ENCODE data around the gene SETBP1.

The SETBP1 gene

DNA sequence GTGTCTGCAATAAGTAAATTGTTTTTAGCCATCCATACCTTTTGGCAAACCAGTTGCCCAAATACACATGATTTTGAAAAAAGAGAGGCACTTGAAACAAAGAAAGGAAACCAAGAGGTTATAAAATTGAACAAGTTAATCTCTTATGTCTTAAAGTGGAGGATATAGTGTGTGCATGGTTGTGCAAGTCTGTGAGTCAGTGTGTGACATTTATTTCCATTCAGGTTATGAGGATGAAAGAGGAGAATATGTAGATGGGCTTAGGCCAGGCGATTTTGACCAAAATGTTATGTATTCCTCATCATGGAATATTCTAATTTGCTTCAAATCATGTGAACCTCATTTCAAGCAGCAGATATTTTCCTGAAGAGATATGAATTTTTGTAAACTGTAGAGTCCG lies 123.3 kb downstream of the SETBP1 start:
- TF ChIP-seq ZNF274 (IDR thresholded peaks at IDR 0.05; ENCODE audit: low read depth, low read length) (no peak), SUZ12 (IDR thresholded peaks at IDR 0.05; ENCODE audit: extremely low read depth, insufficient read depth, insufficient read length) (no peak), YY1 (IDR thresholded peaks at IDR 0.05; ENCODE audit: insufficient read depth, insufficient read length) (no peak)
- H3K36me3 ChIP-seq (ENCODE audit: insufficient read depth, insufficient read length, low read length), result peaks cover 5% of the 10 kb centered on the region
- no peaks in the 10 kb centered on the region for H3K9me3 ChIP-seq (ENCODE audit: insufficient read depth, low read length)
- no peak for DNase-seq (ENCODE audit: low read depth, low spot score)
- no peaks in the 10 kb centered on the region for H3K4me1 ChIP-seq (ENCODE audit: insufficient read depth, insufficient read length)
- no peak overlapping the region for H3K4me3 ChIP-seq (ENCODE audit: insufficient read length, low read depth)
- no peaks in the 10 kb centered on the region for H3K27me3 ChIP-seq (ENCODE audit: insufficient read depth, insufficient read length)
- H3K9ac ChIP-seq (ENCODE audit: insufficient read length, low read depth), result no peak overlapping the region

DNA sequence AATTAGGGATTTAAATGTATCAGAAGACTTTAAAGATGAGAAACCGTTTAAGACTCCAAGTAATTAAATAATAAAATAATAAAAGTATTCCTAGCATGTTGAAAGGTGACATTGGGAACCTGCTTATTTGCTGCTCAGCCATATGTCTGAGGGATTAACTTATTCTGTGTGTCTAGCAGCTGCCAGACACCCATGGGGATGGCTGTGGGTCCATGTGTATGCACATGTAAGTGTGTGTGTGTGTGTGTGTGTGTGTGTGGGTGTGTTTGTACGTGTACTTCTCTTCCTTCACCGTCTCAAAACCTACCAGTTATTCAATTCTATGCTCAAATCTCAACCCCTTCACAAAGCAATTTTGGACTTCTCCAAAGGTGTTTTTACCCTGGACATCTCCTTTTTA lies 124.5 kb downstream of the SETBP1 start:
- TF ChIP-seq SUZ12 (IDR thresholded peaks at IDR 0.05; ENCODE audit: extremely low read depth, insufficient read depth, insufficient read length) (no peak), YY1 (IDR thresholded peaks at IDR 0.05; ENCODE audit: insufficient read depth, insufficient read length) (no peak), ZNF274 (IDR thresholded peaks at IDR 0.05; ENCODE audit: low read depth, low read length) (no peak)
- Histone ChIP-seq H3K36me3 (ENCODE audit: insufficient read depth, insufficient read length, low read length) (peaks cover 5% of the 10 kb centered on the region), H3K9ac (ENCODE audit: insufficient read length, low read depth) (no peak overlapping the region), H3K4me3 (ENCODE audit: insufficient read length, low read depth) (no peak overlapping the region), H3K9me3 (ENCODE audit: insufficient read depth, low read length) (no peaks in the 10 kb centered on the region), H3K27me3 (ENCODE audit: insufficient read depth, insufficient read length) (no peaks in the 10 kb centered on the region), H3K4me1 (ENCODE audit: insufficient read depth, insufficient read length) (no peaks in the 10 kb centered on the region)
- no peak for DNase-seq (ENCODE audit: low read depth, low spot score)

DNA sequence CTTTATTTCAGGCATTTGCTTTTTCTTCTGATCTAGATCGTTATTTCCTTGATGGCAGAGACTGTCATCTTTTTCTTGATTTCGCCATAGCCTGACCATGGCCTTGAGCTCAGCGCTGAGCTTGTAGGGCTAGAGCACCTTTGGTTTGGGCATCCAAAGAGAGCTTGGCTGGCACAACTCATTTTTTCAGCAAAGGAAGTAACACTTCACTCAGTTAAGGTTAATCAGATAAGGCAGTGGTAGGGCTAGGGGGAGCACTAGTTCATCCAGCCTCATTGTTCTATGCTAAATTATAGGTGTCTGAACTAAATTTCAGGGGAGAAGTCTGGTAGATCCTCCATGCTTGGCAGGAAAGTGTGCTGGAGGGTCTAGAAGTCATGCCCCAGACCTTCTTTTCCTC lies 125.0 kb downstream of the SETBP1 start:
- Histone ChIP-seq H3K4me1 (ENCODE audit: insufficient read depth, insufficient read length) (no peaks in the 10 kb centered on the region), H3K9me3 (ENCODE audit: insufficient read depth, low read length) (no peaks in the 10 kb centered on the region), H3K4me3 (ENCODE audit: insufficient read length, low read depth) (no peak overlapping the region), H3K9ac (ENCODE audit: insufficient read length, low read depth) (no peak overlapping the region), H3K36me3 (ENCODE audit: insufficient read depth, insufficient read length, low read length) (peaks cover 2% of the 10 kb centered on the region), H3K27me3 (ENCODE audit: insufficient read depth, insufficient read length) (no peaks in the 10 kb centered on the region)
- TF ChIP-seq ZNF274 (IDR thresholded peaks at IDR 0.05; ENCODE audit: low read depth, low read length) (no peak), SUZ12 (IDR thresholded peaks at IDR 0.05; ENCODE audit: extremely low read depth, insufficient read depth, insufficient read length) (no peak), YY1 (IDR thresholded peaks at IDR 0.05; ENCODE audit: insufficient read depth, insufficient read length) (no peak)
- DNase-seq (ENCODE audit: low read depth, low spot score), result no peak

DNA sequence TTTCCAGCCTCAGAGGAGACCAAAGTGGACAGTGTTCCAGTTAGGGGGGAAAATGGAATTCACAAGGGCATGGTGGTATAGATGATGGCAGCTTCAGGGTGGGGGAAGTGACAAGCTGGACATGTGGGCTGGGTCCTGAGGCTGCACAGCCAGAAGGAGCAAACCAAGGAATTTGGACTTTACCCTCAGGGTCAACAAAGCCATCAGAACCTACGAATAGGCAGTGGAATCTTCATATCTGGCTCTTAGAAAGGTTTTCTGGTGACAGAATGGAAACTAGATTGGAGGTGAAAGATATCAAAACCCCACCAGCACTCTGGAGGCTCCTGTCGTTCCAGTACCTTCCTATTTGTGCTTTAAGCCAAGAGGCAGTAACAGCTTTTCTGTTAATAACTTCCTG lies 127.1 kb downstream of the SETBP1 start:
- no peak for DNase-seq (ENCODE audit: low read depth, low spot score)
- Histone ChIP-seq H3K9me3 (ENCODE audit: insufficient read depth, low read length) (no peaks in the 10 kb centered on the region), H3K4me1 (ENCODE audit: insufficient read depth, insufficient read length) (no peaks in the 10 kb centered on the region), H3K27me3 (ENCODE audit: insufficient read depth, insufficient read length) (no peaks in the 10 kb centered on the region), H3K36me3 (ENCODE audit: insufficient read depth, insufficient read length, low read length) (no peaks in the 10 kb centered on the region), H3K4me3 (ENCODE audit: insufficient read length, low read depth) (no peak overlapping the region), H3K9ac (ENCODE audit: insufficient read length, low read depth) (no peak overlapping the region)
- no peak for TF ChIP-seq SUZ12 (IDR thresholded peaks at IDR 0.05; ENCODE audit: extremely low read depth, insufficient read depth, insufficient read length)
- no peak for TF ChIP-seq YY1 (IDR thresholded peaks at IDR 0.05; ENCODE audit: insufficient read depth, insufficient read length)
- no peak for TF ChIP-seq ZNF274 (IDR thresholded peaks at IDR 0.05; ENCODE audit: low read depth, low read length)

DNA sequence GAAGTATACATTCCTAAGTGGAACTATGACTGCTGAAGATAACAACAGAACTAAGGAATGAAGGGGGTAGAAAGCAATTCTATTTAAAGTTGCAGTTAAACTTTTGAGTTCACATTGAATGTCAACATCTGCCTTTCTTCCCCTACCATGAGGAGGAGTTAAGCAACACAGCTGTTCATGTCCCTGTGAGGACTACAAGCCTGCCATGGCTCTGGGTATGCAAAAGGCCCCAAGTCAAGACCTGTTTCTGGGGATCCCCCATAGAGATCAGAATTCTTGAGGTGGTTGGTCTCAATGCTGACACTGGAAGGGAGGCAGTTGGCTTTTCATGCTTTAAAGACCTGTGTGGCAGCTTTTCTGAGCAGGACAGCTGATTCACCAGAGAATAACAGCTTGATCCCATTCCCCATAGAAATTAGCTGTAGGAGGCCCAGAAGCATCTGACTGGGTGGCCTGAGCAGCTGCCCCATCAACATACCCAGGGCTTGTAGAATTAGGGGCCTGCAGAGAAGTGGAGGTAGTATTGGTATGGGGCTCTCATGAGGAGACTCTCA lies 131.0 kb downstream of the SETBP1 start:
- no peaks in the 10 kb centered on the region for H3K27me3 ChIP-seq (ENCODE audit: insufficient read depth, insufficient read length)
- no peak overlapping the region for H3K4me3 ChIP-seq (ENCODE audit: insufficient read length, low read depth)
- TF ChIP-seq ZNF274 (IDR thresholded peaks at IDR 0.05; ENCODE audit: low read depth, low read length) (no peak), SUZ12 (IDR thresholded peaks at IDR 0.05; ENCODE audit: extremely low read depth, insufficient read depth, insufficient read length) (no peak), YY1 (IDR thresholded peaks at IDR 0.05; ENCODE audit: insufficient read depth, insufficient read length) (no peak)
- H3K36me3 ChIP-seq (ENCODE audit: insufficient read depth, insufficient read length, low read length), result no peaks in the 10 kb centered on the region
- no peak for DNase-seq (ENCODE audit: low read depth, low spot score)
- H3K9ac ChIP-seq (ENCODE audit: insufficient read length, low read depth), result no peak overlapping the region
- H3K9me3 ChIP-seq (ENCODE audit: insufficient read depth, low read length), result no peaks in the 10 kb centered on the region
- peaks cover 5% of the 10 kb centered on the region for H3K4me1 ChIP-seq (ENCODE audit: insufficient read depth, insufficient read length)

DNA sequence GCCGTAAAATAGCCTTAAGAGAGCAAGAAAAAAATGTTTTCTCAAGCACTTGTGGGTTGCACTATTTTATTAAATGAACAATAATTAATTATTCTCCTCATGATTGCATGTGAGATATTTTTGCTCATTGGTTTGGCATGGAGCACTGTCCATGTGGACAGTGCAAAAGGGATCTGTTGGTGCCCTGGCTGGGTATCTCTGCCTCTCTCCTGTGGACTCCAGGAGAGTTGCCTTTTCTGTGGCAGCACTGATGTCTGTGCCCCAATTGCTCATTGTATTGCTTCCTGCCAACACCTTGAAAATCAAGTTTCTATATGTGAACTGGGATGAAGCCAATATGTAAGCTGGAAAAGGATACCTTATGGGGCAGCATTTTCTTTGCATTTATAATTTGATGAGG lies 131.7 kb downstream of the SETBP1 start:
- H3K9ac ChIP-seq (ENCODE audit: insufficient read length, low read depth), result no peak overlapping the region
- peaks cover 5% of the 10 kb centered on the region for H3K4me1 ChIP-seq (ENCODE audit: insufficient read depth, insufficient read length)
- no peaks in the 10 kb centered on the region for H3K36me3 ChIP-seq (ENCODE audit: insufficient read depth, insufficient read length, low read length)
- no peak overlapping the region for H3K4me3 ChIP-seq (ENCODE audit: insufficient read length, low read depth)
- no peaks in the 10 kb centered on the region for H3K9me3 ChIP-seq (ENCODE audit: insufficient read depth, low read length)
- H3K27me3 ChIP-seq (ENCODE audit: insufficient read depth, insufficient read length), result no peaks in the 10 kb centered on the region
- DNase-seq (ENCODE audit: low read depth, low spot score), result no peak
- TF ChIP-seq ZNF274 (IDR thresholded peaks at IDR 0.05; ENCODE audit: low read depth, low read length) (no peak), YY1 (IDR thresholded peaks at IDR 0.05; ENCODE audit: insufficient read depth, insufficient read length) (no peak), SUZ12 (IDR thresholded peaks at IDR 0.05; ENCODE audit: extremely low read depth, insufficient read depth, insufficient read length) (no peak)

DNA sequence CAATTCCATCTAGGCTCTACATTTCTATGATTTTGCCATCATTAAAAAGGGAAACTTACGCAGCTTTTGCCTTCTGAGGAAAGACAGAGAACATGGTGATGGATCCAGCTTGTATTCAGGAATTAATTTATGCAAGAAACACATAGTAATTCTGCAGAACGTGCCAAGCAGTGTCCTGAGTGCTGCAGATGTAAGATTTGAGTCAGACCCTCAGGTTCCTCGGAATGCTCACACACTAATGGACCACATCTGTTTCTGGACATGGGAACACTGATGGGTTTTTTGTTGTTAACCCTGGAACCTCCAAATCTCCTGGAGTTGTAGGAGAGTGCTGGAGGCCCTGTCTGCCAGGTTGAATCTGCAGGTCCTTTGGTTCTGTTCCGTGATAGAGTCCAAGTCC lies 132.9 kb downstream of the SETBP1 start:
- Histone ChIP-seq H3K4me3 (ENCODE audit: insufficient read length, low read depth) (no peak overlapping the region), H3K4me1 (ENCODE audit: insufficient read depth, insufficient read length) (peaks cover 5% of the 10 kb centered on the region), H3K9ac (ENCODE audit: insufficient read length, low read depth) (no peak overlapping the region), H3K27me3 (ENCODE audit: insufficient read depth, insufficient read length) (no peaks in the 10 kb centered on the region), H3K36me3 (ENCODE audit: insufficient read depth, insufficient read length, low read length) (peaks cover 2% of the 10 kb centered on the region), H3K9me3 (ENCODE audit: insufficient read depth, low read length) (no peaks in the 10 kb centered on the region)
- DNase-seq (ENCODE audit: low read depth, low spot score), result no peak
- TF ChIP-seq YY1 (IDR thresholded peaks at IDR 0.05; ENCODE audit: insufficient read depth, insufficient read length), result no peak
- no peak for TF ChIP-seq SUZ12 (IDR thresholded peaks at IDR 0.05; ENCODE audit: extremely low read depth, insufficient read depth, insufficient read length)
- TF ChIP-seq ZNF274 (IDR thresholded peaks at IDR 0.05; ENCODE audit: low read depth, low read length), result no peak
